Endothelial cell of umbilical vein (primary cell): Measurements from ENCODE around the gene ACVR2A.

Experiments
- EZH2 ChIP-seq: IDR thresholded peaks from 2 replicates; pipeline ENCODE4 v1.6.1; 2012; ENCODE audit warnings: borderline replicate concordance, low read depth, mild to moderate bottlenecking, moderate library complexity, low read length, inconsistent platforms; ENCODE audit not compliant: severe bottlenecking
- FOS ChIP-seq: IDR thresholded peaks from 2 replicates; pipeline ENCODE4 v1.6.1; 2011; ENCODE audit warnings: mild to moderate bottlenecking, low read length, moderate library complexity, borderline replicate concordance; ENCODE audit not compliant: insufficient read depth
- GATA2 ChIP-seq: IDR thresholded peaks from 2 replicates; pipeline ENCODE4 v1.7.0; 2011; ENCODE audit warnings: low read depth, mild to moderate bottlenecking, moderate library complexity, mixed read lengths, low read length; ENCODE audit not compliant: insufficient read length, insufficient read depth
- POLR2A ChIP-seq: IDR thresholded peaks from 2 replicates; pipeline ENCODE4 v1.6.1; 2012; ENCODE audit warnings: low read depth, mild to moderate bottlenecking, control low read depth, low read length
- POLR2AphosphoS5 ChIP-seq: IDR thresholded peaks from 2 replicates; pipeline ENCODE4 v1.6.1; 2012; ENCODE audit warnings: low read depth, mild to moderate bottlenecking, control low read depth, low read length, moderate library complexity; ENCODE audit not compliant: insufficient read depth
- TF ChIP-seq, protein P1 (sequence below), 2 donors: IDR thresholded peaks; 1 replicate in 1 of 2; 2 replicates in 1 of 2; pipeline ENCODE4 v1.5.1; 2011; ENCODE audit warnings: low read length in 2 of 2, mild to moderate bottlenecking in 2 of 2, moderate library complexity in 2 of 2, control low read depth in 1 of 2, inconsistent platforms in 1 of 2, low read depth in 1 of 2; ENCODE audit not compliant: insufficient read depth in 1 of 2; ENCODE audit errors: extremely low read depth in 1 of 2

DNA sequence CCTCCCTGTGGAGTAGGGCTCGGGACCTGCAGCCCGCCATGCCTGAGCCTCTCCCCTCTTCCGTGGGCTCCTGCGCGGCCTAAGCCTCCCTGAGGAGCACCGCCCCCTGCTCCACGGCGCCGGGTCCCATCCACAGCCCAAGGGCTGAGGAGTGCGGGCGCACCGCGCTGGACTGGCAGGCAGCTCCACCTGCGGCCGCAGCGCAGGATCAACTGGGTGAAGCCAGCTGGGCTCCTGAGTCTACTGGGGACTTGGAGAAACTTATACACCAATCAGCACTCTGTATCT, 17.8 kb upstream of the ACVR2A start:
- TF ChIP-seq, protein P1, sequence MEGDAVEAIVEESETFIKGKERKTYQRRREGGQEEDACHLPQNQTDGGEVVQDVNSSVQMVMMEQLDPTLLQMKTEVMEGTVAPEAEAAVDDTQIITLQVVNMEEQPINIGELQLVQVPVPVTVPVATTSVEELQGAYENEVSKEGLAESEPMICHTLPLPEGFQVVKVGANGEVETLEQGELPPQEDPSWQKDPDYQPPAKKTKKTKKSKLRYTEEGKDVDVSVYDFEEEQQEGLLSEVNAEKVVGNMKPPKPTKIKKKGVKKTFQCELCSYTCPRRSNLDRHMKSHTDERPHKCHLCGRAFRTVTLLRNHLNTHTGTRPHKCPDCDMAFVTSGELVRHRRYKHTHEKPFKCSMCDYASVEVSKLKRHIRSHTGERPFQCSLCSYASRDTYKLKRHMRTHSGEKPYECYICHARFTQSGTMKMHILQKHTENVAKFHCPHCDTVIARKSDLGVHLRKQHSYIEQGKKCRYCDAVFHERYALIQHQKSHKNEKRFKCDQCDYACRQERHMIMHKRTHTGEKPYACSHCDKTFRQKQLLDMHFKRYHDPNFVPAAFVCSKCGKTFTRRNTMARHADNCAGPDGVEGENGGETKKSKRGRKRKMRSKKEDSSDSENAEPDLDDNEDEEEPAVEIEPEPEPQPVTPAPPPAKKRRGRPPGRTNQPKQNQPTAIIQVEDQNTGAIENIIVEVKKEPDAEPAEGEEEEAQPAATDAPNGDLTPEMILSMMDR (IDR thresholded peaks at IDR 0.05; ENCODE audit: extremely low read depth in 1 of 2, insufficient read depth in 1 of 2, low read depth in 1 of 2, low read length in 2 of 2), result no peak
- TF ChIP-seq EZH2, result no peak
- TF ChIP-seq POLR2A, result no peak
- no peak for TF ChIP-seq GATA2
- no peak for TF ChIP-seq FOS
- TF ChIP-seq POLR2AphosphoS5, result no peak
